Measurements from ENCODE around the gene SLC38A1.

SLC38A1 gene

DNA sequence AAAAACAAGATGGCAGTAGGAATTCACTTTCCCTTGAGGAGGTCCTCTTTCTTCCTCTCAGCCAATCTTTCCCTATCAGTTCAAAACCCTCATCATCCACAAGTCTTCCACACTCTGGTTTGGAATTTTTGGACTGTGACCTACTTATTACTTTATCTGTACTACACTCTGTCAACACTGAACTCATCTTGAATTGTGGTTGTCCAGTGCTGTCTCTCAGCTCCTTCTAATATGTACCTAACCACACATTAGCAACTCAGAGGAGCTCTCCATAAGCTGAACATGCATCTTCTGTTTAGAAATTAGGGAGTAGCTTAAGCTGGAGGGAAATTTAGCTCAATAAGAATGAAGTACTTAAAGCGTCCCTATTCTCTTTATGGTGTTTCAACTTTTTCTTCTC is 34.8 kb downstream of the SLC38A1 start:
- no peak for DNase-seq (ENCODE audit: low read depth in 2 of 2, low spot score in 1 of 2)

DNA sequence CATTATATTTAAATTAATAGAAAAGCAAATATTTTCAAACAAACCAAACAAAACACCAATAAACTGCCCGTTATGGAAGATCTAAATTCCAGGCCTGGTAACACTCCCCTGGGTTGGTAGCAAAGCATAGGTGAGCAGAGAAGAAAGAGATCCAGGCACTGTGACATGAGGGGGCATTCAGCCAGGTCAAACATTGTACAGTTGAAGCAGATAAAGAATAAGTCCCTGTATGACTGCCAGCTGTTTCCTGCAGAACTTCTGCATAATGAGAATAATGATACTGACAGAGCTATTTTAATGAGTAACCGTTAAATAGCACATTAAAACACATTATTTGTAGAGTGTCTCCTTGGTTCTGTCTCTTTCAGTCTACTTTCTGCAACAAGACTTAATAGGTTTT is 35.4 kb downstream of the SLC38A1 start:
- no peak for DNase-seq (ENCODE audit: low read depth in 2 of 2, low spot score in 1 of 2)

DNA sequence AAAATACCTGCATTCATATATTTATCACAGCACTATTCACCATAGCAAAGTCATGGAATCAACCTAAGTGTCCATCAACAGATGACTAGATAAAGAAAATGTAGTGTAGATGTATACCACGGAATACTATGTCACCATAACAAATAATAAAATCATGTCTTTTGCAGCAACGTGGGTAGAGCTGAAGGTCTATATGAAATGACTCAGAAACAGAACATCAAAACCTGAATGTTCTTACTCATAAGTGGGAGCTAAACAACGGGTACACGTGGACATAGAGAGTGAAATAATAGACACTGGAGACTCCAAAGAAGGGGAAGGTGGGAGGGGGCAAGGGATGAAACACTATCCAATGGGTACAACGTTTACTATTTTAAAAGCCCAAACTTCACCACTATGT is 37.9 kb downstream of the SLC38A1 start:
- no peak for DNase-seq (ENCODE audit: low read depth in 2 of 2, low spot score in 1 of 2)

DNA sequence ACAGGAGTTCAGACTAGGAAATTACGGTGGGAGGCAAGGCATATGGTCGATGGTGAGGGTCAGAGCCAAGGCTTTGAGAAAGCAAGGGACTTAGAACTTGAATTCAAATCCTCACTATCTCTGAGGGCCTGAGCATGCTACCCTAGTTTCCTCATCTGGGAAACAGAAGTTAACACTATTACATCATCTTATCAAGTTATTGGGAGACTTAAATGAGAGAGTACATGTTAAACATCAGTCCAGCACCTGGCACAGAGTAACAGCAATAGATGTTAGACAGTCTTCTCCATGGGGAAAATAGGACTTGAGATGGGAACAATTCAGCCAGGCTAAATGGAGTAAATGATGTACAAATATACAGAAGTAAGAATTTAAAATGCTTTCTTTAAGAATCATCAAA is 38.5 kb downstream of the SLC38A1 start:
- DNase-seq (ENCODE audit: low read depth in 2 of 2, low spot score in 1 of 2), result no peak

DNA sequence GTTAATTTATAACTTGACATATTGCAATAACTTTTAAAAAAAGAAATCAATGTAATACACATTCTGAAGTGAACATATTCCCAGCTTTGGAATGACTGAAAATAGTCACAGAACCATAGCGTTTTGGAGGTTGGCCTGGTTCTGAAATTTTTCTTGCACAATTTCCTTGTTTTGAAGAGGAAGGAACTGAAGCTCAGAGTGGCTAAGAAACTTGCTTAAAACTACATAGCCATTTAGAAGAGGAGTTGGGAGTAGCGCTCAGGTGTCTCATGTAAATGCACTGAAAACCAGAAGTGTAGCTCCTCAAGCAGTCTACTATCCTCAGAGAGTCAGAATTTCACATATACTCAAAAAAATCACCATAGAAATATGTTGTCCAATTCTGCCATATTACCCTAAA is 41.2 kb downstream of the SLC38A1 start:
- no peak for DNase-seq (ENCODE audit: low read depth in 2 of 2, low spot score in 1 of 2)

DNA sequence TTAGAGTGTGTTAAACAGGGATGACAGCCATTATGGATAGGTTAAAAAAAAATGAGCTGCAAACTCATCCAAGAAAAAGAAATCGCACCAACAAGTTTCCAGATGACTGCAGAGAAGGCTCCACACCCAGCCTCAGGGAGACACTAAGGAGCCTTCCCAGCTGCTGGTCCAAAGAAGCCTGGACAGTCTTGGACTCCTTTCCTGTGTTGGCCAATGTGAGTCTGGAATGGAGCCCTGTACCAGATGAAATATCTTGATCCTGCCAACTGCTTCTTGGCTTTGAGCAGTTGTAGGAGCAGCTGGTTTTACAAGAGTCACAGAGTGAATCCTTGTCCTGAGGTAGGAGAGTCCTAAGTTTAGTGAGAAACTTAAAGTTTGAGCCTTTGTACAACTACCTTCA is 44.5 kb downstream of the SLC38A1 start:
- DNase-seq (ENCODE audit: low read depth in 2 of 2, low spot score in 1 of 2), result no peak

DNA sequence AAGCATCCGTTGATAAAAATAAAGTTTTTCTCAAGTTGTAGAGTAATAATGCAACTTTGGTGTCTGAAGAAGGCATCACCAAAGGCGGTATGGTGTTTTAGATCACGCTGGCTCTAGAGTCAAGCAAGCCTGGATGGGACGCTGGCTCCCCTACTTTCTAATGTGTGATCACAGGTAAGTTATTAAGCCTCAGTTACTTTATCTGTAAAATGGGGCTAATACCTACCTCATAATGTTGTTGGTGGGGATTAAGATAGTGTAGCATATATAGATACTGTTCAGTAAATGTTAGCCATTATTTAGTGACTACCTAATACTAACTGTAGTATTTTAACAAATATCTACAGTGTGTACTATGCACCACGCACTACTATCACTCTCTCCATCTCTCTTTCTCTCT is 45.8 kb downstream of the SLC38A1 start:
- no peak for DNase-seq (ENCODE audit: low read depth in 2 of 2, low spot score in 1 of 2)

DNA sequence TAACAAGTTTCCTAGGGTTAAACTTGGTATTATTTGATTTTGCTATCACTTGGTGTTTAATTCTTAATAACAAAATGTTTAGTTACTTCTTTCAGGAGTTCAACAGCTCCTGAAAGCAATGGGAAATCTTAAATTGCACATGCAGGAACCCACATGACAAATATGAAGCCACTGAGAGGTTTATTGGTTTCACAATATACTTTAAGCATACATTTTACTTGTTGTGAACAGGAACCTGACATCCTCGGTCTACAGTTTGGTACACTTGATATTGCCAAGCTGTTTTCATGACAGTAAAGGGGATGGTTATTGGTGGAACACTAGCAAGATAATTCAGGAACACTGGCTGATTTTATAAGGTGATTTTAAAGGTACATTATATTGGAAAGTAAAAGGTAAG is 46.2 kb downstream of the SLC38A1 start:
- no peak for DNase-seq (ENCODE audit: low read depth in 2 of 2, low spot score in 1 of 2)

DNA sequence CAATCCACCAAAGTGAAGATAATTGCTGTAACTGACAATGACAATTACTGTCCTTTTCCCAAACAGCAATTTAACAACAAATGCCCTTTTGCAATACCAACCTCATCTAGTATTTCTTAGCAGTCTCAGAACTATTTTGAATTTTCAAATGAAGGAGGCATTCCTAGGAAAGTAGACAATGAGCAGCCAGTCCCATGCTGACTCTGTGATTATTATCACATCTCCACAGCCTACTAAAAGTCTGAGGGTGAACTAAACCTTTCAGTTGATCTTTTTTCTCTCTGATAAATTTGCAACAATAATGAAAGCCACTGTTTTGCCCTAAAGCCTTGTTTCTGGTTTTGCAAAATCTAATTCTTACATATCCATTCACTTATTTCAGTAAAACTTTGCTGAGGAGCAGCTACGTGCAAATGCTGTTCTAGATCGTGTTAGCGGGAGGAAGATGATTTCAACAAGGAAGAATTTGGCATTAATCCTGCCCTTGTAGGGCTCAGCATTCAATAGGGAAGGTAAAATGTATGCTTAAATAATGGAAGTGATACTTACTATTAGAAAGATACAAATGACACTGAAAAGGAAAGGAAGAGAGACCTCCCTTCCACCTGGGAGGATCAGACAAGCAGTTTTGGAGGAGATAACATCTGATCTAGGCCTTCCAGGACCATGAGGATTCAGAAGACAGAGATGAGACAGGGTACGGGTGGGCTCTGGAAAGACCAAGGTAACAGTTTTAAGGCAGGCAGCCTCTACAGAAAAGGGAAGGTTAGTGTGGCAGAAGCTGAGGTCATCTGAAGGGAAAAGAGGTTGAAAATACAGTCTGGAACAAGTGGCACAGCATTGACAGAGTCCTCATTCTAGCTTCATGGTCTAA is 47.4 kb downstream of the SLC38A1 start:
- no peak for DNase-seq (ENCODE audit: low read depth in 2 of 2, low spot score in 1 of 2)

DNA sequence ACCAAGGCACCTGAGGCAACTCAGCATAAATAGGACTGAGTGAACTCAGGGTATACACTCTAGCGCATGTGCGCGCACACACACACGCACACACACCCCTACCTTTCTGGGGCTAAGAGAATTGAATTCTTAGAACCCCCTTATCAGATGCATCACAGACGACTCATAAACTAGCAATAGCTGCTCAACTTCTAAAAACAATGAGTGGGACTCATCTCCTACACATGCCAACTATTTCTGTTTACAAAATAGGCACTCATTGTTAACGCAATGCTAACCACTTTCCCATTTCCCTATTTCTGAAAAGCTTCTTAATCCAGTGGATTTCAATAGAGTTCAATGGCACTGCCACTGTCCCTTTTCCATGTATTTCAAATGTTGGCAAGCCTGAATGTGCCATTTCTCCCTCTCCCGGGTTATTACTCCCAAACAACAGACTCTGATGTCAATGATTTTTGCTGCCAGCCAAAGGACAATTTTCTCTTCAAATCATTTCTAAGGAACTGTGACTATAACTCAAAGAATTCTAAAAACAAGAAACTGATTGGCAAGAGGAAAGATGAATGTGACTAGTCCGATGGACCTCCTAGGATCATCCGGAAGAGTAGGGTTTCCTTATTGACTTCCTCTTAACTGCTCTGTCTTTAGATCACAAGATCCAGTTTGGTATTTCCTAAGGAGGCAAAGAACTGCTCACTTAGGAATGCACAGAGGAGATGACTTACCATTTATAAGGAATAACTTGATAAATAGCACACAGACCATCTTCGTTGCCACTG is 48.8 kb downstream of the SLC38A1 start:
- peak in 1 of 2 donors; percentile 61 for DNase-seq (ENCODE audit: low read depth in 2 of 2, low spot score in 1 of 2)

DNA sequence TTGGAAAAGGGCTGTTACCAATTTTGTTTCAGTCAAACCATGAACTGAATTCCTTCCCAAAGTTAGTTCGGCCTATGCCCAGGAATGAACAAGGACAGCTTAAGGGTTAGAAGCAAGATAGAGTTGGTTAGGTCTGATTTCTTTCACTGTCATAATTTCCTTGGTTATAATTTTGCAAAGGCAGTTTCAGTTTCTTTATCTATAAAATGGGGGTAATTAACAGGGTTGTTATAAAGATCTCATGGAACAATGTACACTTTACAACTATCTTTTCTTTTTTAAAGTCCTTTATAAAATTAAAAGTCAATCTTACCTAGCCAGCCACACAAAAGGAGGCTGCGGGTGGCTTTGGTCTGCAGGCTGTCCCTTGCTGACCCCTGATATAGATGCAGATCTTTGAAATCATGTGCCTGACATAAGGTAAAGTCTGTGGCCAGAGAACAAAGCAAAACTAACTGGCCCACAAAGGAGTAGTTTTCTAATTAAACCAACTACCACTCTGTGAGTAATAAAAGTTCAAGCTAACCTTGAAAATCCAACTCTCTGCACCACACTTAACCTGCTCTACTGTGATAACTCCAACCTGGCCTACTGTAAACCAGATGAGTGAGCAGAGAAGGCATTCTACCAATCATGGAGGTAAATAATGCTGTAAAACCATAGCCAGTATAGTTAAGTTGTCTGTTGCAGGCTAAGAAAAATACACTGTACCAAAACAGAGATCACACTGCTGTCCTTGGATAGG is 49.5 kb downstream of the SLC38A1 start:
- DNase-seq (ENCODE audit: low read depth in 2 of 2, low spot score in 1 of 2), result no peak

DNA sequence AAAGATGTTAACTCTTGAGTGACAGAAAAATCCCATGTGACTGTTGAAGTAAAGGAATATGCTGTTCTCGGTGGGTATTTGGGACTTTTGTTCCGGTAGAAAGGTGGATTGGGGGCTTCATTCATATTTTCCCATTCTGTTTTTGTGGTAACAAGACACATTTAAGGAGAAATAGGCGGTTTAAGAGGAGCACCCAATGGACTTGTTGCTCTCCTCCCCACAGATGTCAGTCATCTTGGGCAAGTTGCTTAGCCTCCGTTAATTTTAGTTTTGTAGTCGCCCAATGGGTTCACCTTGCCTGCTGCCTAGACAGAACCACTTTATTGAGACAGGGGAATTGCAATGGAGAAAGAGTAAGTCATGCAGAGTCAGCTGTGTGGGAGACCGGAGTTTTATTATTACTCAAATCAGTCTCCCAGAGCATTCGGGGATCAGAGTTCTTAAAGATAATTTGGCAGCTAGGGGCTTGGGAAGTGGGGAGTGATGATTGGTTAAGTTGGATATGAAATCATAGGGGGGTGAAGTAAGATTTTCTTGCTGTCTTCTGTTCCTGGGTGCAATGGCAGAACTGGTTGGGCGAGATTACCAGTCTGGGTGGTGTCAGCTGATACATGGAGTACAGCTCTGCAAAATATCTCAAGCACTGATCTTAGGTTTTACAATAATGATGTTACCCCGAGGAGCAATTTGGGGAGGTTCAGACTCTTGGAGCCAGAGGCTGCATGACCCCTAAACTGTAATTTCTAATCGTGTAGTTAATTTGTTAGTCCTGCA is 50.3 kb downstream of the SLC38A1 start:
- DNase-seq (ENCODE audit: low read depth in 2 of 2, low spot score in 1 of 2), result no peak

DNA sequence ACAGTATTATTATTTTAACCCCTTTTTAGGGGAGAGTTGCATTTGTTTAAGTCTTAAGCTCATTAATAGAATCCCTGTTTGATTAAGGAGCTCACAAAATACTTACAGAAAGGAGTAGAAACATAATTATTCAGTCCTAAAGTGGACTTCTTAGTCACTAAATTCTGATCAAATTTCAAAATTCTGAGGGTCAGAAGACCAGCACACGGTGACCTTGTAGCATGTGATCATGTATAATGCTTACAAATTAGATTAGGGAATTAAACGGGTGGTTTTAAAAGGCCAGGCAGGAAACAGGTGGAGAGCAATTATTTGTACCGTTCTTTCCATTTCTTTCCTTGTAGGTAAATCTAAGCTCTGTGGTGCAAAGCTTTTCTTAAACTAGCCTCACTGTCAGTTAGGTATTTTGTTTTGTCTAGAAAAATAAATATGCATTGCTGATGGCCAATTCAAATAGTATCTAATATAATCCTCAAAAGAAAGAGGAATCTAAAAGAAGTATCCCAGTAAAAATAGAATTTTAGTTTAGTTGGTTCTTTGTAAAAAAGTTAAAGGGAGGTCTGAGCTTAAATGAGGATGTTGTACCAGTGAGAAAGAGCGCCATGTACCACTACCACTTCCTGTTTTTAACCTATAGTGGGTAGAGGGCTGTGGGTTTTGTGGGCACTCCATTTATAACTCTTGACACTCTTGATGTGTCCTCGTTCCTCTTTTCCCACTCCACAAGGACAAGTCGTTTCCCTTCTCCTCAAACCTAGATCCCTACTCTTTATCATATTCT is 51.1 kb downstream of the SLC38A1 start:
- peak in 1 of 2 donors; percentile 32 for DNase-seq (ENCODE audit: low read depth in 2 of 2, low spot score in 1 of 2)

DNA sequence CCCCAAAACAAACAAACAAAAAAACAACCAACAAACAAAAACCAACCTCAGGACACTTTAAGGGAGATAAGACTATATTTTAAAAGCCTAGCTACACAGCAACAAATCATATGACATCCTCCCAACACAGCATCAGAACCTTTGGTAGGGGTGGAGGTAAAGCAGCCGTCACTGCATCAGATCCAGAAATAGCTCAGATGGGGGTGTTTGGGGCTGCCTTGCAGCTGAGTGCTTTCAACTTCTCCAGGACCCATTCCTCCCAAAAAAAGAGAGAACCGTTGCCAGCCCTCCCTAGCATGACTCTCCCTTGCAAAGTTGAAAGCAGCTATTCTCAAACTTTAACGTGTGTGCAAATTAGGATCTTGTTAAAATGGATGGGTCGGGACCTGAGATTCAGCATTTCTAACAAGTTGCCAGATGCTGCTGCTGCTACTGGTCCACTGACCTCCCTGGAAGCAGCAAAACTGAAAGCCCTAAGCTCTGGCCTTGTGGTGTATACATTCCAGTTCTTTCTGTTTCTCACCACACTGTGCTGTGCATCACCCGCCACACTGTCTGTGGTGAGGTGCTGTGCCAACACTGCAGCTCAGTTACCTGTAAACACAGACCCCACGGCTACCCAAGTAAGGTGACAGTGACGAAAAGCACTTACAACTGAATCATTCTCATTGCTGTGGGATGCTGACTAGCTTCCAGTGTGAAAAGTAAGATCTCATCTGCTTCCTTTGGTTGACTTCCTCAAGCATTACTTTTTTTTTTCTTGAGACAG is 54.0 kb downstream of the SLC38A1 start:
- DNase-seq (ENCODE audit: low read depth in 2 of 2, low spot score in 1 of 2), result peak; percentile 54 to 68

DNA sequence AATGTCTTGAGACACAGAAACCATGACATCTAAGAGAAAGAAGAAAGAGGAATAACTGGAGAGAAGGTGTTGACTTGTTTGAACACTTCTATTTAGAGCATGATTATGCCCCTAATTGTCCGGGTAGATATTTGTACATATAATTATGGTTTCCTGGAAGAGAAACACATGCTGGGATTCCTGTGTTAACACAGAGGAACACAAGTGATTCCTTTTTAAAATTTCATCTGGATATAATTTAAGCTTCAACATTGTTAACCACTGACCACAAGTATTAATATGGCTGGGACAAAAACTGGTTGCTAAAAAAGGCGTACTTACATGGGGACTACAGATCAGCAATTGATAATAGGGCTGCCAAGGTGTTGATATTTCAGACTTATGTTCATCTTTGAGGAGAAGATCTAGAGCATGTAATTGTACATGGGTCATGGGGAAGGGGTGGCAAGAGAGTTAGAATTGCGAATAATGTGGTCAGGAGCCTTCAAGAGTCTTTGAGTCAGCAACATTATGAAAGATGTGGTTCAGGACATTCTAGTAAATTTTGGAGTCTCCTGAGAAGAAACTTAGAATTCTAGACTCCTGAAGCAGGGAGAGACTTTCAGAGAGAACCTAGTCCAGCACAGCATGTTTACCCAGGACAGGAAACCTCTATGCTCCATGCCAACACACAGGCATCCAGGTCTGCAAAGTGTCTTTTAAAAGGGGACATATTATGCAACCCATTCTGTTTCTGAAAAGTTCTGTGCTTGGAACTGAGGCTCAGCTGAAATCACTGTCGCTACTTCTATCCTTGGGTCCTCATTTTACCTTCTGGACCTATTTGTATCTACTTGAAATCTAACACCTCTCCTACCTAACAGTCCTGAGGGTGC is 56.5 kb downstream of the SLC38A1 start:
- no peak for DNase-seq (ENCODE audit: low read depth in 2 of 2, low spot score in 1 of 2)

DNA sequence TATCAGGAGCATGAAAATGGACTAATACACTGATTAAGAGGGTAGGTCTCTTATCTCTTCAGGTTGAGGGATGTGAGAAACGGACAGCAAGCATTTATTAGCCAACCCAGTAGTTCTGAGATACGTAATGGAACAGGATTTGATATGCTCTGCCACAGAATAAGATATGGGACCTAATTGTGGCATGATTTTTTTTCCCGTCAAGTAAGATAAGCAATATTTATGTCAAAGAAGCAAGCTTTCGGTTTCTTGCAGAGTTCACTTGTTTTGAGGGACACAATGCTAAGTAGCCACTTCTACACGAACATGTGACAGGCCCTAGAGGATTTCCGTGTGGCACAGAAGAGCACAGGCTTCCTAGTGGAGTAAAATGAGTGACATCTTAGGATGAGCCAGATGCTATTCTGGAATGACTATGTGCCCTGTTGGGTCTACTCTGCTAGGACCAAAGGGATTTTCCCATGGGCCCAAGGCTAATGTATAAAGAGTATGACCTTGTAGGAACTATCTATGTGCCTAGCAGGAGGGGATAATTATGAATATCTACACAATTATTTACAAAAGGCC is 57.9 kb downstream of the SLC38A1 start:
- no peak for DNase-seq (ENCODE audit: low read depth in 2 of 2, low spot score in 1 of 2)

DNA sequence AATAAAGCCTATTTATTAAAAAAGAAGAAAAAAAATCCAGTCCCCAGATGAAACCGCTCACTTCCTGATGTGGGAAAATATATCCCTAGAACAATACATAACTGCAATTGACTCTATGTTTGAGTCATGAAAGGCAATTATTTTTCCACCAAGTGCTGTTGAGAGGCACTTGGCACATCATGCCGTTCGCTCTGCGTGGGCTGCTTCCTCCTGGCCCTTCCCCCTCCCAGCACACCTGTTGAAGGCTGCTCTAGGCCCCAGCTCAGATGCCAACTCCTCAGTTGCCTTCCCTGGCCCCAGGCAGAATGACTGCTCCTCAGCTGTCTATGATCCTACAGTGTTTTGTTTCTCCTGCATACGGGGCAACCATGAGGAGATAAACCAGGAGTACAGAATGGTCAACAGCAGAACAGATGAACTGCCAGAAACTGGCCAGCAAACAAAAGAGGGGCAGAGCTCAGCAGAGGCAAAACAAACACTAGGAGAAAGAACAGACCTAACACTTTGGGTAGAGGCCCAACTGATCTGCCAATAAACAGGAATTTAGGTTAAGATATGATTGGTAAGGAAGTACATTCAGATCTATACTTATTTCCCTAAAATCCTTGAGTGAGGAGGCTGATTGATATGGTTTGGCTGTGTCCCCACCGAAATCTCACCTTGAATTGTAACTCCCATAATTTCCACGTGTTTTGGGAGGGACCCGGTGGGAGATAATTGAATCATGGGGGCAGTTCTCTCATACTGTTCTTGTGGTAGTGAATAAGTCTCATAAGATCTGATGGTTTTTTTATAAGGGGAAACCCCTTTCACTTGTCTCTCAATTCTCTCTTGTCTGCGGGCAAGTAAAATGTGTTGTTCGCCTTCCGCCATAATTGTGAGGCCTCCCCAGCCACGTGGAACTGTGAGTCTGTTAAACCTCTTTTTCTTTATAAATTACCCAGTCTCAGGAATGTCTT is 58.6 kb downstream of the SLC38A1 start:
- peak in 1 of 2 donors; percentile 69 for DNase-seq (ENCODE audit: low read depth in 2 of 2, low spot score in 1 of 2)
